ENCODE measurements around the gene TYW1B. TPM values are rescaled to one million over a fixed set of nuclear protein-coding genes. Genes with fewer than 3 reads are reported as not detected.
"Not testable (repeated sequence)": the region's sequence is repeated elsewhere in the genome, so short reads cannot be mapped to it uniquely, and the experiment has no call there.

The TYW1B gene
- total and polyA plus RNA-seq, 12 donors = 0.72 to 13.4 (median 2.5) TPM

DNA sequence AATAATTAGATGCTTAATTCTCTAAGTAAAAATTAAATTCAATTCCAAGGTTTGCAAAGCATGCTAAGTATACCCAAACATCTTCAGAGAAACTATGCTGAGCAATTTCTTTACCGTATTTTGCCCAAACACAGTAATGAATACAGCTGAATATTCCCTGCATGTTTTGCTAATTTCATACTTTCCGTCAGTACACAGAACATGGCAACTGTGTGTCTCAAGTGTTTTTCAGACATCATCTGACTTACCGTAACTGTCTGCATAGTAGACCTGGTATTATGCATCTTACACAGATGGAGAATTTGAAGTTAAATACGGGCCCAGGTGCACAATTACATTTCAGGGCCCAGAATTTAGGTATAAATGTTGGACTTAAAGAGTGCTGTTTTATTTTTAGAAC is 15.2 kb upstream of the TYW1B start:
- H3K4me3 ChIP-seq; H3K9me3 ChIP-seq (replicated peaks in 1 of 3); H3K36me3 ChIP-seq (replicated peaks in 1 of 2); H3K27ac ChIP-seq; DNase-seq; intact Hi-C loops (cut with DNase I); H3K4me1 ChIP-seq (replicated peaks in 1 of 2); H3K27me3 ChIP-seq: not testable (repeated sequence)
- WGBS, 4 donors = 79 to 93% (median 87%) methylated on average over 1 to 4 of the region's 4 CpGs

DNA sequence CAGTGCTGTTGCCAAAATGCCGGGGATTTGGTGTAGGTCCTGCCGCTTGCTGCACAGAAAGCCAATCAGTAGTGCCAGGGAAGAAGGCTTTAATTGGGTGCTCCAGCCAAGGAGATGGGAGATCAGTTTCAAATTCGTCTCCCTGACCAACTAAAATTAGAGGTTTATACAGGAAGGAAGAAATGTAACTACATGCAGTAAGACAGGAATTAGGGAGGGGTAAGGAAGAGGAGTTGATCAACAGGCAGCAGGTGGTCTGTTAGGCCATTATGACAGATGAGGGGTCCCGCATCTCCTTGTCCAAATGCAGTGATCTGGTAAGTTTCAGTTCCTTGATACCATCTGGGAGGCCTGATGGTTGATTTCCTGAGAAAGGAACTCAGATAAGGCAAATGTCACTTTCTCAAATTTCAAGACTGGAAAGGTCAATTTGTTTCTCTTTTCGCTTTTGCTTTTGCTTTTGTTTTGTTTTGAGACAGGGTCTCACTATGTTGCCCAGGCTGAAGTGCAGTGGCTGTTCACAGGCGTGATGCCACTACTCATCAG is 13.0 kb upstream of the TYW1B start:
- H3K27me3 ChIP-seq; DNase-seq; H3K27ac ChIP-seq; H3K4me1 ChIP-seq (replicated peaks in 1 of 2); intact Hi-C loops (cut with DNase I); H3K9me3 ChIP-seq (replicated peaks in 1 of 3); H3K4me3 ChIP-seq: not testable (repeated sequence)
- peaks cover 0 to 16% of the 10 kb centered on the region in 2 donors for H3K36me3 ChIP-seq (replicated peaks in 1 of 2)
- WGBS, 4 donors = 87 to 97% (median 93%) methylated on average over 6 of the region's 6 CpGs

DNA sequence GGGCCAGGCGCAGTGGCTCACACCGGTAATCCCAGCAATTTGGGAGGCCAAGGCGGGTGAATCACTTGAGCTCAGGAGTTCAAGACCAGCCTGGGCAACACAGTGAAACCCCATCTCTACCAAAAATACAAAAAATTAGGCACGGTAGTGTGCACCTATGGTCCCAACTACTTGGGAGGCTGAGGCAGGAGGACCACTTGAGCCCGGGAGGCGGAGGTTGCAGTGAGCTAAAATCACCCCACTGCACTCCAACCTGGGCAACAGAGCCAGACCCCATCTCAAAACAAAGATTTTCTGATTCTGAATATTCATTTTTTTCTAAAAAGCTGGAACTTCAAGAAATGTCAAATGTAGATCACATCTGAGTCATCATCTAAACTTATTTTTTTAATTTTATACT is 10.3 kb upstream of the TYW1B start:
- H3K9me3 ChIP-seq (replicated peaks in 1 of 3); H3K4me3 ChIP-seq; H3K27me3 ChIP-seq; H3K4me1 ChIP-seq (replicated peaks in 1 of 2); intact Hi-C loops (cut with DNase I); DNase-seq; H3K27ac ChIP-seq: not testable (repeated sequence)
- H3K36me3 ChIP-seq (replicated peaks in 1 of 2) = peaks cover 0 to 37% of the 10 kb centered on the region in 2 donors
- 96 to 97% (median 97%) methylated on average over 6 of the region's 6 CpGs for WGBS, 4 donors

DNA sequence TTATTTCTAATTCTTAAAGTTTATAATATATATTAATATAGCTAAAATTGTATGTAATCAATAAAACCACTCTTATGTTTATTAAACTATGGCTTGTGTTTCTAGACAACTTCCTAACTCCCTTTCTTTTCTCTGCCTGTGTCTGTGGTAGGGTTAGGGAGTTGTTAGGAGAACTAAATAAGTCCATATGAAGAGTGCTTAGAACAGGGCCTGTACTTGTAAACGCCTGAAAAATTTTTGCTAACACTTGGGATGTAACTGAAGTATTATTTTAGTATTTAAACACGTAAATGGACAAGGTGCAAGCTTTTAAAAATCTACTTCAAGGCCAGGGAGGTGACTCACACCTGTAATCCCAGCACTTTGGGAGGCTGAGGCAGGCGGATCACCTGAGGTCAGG is 9.3 kb upstream of the TYW1B start:
- DNase-seq; intact Hi-C loops (cut with DNase I); H3K4me1 ChIP-seq (replicated peaks in 1 of 2); H3K27me3 ChIP-seq; H3K9me3 ChIP-seq (replicated peaks in 1 of 3); H3K27ac ChIP-seq; H3K4me3 ChIP-seq: not testable (repeated sequence)
- 74 to 82% (median 77%) methylated on average over 3 of the region's 3 CpGs for WGBS, 4 donors
- H3K36me3 ChIP-seq (replicated peaks in 1 of 2) = peaks cover 0 to 47% of the 10 kb centered on the region in 2 donors

DNA sequence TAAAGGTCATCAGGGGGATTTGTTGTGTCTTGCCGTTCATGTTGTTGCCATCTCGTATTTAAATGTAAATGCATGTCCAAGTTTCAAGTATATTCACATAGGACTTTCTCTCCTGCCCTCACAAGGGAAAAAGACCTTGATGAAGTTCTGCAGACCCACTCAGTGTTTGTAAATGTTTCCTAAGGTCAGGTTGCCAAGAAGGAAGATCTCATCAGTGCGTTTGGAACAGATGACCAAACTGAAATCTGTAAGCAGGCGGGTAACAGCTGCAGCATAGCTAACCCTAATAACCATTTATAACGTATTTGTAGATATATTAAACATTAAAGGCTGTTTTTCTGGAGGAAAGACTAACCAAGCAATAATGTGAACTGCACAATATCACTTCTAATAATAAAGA is 2.6 kb upstream of the TYW1B start:
- H3K27me3 ChIP-seq; DNase-seq; intact Hi-C loops (cut with DNase I); H3K9me3 ChIP-seq (replicated peaks in 1 of 3): not testable (repeated sequence)
- Histone ChIP-seq H3K4me3 (peak overlapping the region in 3 of 4 donors; percentile 13 to 70 (median 57)), H3K27ac (peak overlapping the region in 4 of 5 donors; percentile 91 to 98 (median 97)), H3K36me3 (replicated peaks in 1 of 2) (peaks cover 0 to 39% of the 10 kb centered on the region in 2 donors), H3K4me1 (replicated peaks in 1 of 2) (peaks cover 5 to 22% of the 10 kb centered on the region in 2 donors)
- WGBS, 4 donors = 28 to 40% (median 32%) methylated on average over 5 of the region's 5 CpGs

DNA sequence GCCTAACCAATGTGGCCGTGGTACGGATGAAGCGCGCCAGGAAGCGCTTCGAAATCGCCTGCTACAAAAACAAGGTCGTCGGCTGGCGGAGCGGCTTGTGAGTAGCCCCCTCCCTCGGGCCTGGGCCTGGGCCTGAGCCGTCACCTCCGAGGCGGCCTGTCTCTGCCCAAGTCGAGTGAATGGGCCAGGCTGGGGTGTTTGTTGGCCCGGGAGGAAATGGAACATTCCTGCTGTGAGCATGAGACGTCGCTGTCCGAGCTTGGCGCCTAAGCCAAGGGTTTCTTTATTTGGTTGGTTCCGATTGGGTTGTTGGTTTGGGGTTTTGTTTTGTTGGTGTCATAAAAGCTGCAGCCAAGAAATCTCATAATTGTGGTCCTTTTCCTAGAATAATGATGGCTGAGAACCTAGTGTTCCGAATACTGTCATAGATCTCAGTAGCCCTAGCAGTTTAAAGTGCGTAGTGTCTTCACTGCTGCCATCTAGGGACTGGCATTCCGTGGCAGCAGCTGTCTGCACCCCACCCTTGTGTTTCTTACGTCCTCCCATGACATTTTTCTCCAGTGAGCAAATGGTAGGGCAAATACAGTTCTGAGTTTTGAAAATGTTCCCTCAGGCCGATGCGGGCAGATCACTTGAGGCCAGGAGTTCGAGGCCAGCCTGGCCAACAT is 1.8 kb upstream of the TYW1B start:
- 0% methylated on average over 10 to 29 of the region's 29 CpGs for WGBS, 4 donors
- TF ChIP-seq, protein P1, sequence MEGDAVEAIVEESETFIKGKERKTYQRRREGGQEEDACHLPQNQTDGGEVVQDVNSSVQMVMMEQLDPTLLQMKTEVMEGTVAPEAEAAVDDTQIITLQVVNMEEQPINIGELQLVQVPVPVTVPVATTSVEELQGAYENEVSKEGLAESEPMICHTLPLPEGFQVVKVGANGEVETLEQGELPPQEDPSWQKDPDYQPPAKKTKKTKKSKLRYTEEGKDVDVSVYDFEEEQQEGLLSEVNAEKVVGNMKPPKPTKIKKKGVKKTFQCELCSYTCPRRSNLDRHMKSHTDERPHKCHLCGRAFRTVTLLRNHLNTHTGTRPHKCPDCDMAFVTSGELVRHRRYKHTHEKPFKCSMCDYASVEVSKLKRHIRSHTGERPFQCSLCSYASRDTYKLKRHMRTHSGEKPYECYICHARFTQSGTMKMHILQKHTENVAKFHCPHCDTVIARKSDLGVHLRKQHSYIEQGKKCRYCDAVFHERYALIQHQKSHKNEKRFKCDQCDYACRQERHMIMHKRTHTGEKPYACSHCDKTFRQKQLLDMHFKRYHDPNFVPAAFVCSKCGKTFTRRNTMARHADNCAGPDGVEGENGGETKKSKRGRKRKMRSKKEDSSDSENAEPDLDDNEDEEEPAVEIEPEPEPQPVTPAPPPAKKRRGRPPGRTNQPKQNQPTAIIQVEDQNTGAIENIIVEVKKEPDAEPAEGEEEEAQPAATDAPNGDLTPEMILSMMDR (IDR thresholded peaks at IDR 0.05) = peak in 3 of 6 experiments; percentile 17 to 36 (median 30)
- peak; percentile 75 to 84 for TF ChIP-seq POLR2A (IDR thresholded peaks at IDR 0.05)
- H3K36me3 ChIP-seq (replicated peaks in 1 of 2) = peaks cover 0 to 35% of the 10 kb centered on the region in 2 donors
- H3K4me3 ChIP-seq = peak overlapping the region in 3 of 4 donors; percentile 13 to 70 (median 57)
- H3K4me1 ChIP-seq (replicated peaks in 1 of 2) = peaks cover 5 to 22% of the 10 kb centered on the region in 2 donors
- H3K9me3 ChIP-seq (replicated peaks in 1 of 3); H3K27me3 ChIP-seq; intact Hi-C loops (cut with DNase I): not testable (repeated sequence)
- H3K27ac ChIP-seq = peak overlapping the region; percentile 83 to 98 (median 97)
- DNase-seq = peak; percentile 46 to 89 (median 75)
